Stimulated activated CD4-positive, alpha-beta T cell treated with anti-CD3 and anti-CD28 coated beads, TNF-alpha, amount 100 ng/mL, for 24 hours (primary cell): ENCODE results near the gene C7orf57.
"Not testable (repeated sequence)": the region's sequence is repeated elsewhere in the genome, so short reads cannot be mapped to it uniquely, and the experiment has no call there.

Source experiments
- DNase-seq, 3 experiments: peaks; one replicate each; pipeline ENCODE4 v3.0.0-alpha.2; 2020; ENCODE audit warnings: low read depth in 3 of 3

Gene C7orf57

GRCh38 chr7:48035301-48035966 lies at the start of gene C7orf57:
C7orf57 (plus strand) TSS chr7:48035543; CDS start chr7:48036309, 766 bp downstream.
- peak; percentile 73 to 84 (median 73) for DNase-seq

GRCh38 chr7:47988496-47989386 lies 46.6 kb upstream of the C7orf57 start:
- no peak for DNase-seq

GRCh38 chr7:47989607-47990400 lies 45.5 kb upstream of the C7orf57 start:
- DNase-seq = not testable (repeated sequence)

GRCh38 chr7:47990592-47990991 lies 44.8 kb upstream of the C7orf57 start:
- no peak for DNase-seq

- no peak for DNase-seq
Observed at GRCh38 chr7:47991270-47991669, 44.1 kb upstream of the C7orf57 start.

GRCh38 chr7:47991741-47992311 lies 43.5 kb upstream of the C7orf57 start:
- DNase-seq = peak; percentile 67 to 85 (median 72)

GRCh38 chr7:47992446-47992845 lies 42.9 kb upstream of the C7orf57 start:
- DNase-seq = no peak

- no peak for DNase-seq
Observed at GRCh38 chr7:47999413-47999812, 35.9 kb upstream of the C7orf57 start.

GRCh38 chr7:48000164-48000563 lies 35.2 kb upstream of the C7orf57 start:
- DNase-seq = not testable (repeated sequence)

- no peak for DNase-seq
Observed at GRCh38 chr7:48004032-48004431, 31.3 kb upstream of the C7orf57 start.

GRCh38 chr7:48004638-48005037 lies 30.7 kb upstream of the C7orf57 start:
- DNase-seq = no peak

GRCh38 chr7:48006866-48007265 lies 28.5 kb upstream of the C7orf57 start:
- DNase-seq = no peak

GRCh38 chr7:48009257-48009656 lies 26.1 kb upstream of the C7orf57 start:
- no peak for DNase-seq

GRCh38 chr7:48009954-48010353 lies 25.4 kb upstream of the C7orf57 start:
- no peak for DNase-seq

GRCh38 chr7:48011323-48011722 lies 24.0 kb upstream of the C7orf57 start:
- no peak for DNase-seq

- no peak for DNase-seq
Observed at GRCh38 chr7:48011951-48012350, 23.4 kb upstream of the C7orf57 start.

- DNase-seq = no peak
Observed at GRCh38 chr7:48016641-48017040, 18.7 kb upstream of the C7orf57 start.

- no peak for DNase-seq
Observed at GRCh38 chr7:48017674-48018073, 17.7 kb upstream of the C7orf57 start.

- no peak for DNase-seq
Observed at GRCh38 chr7:48025624-48026023, 9.7 kb upstream of the C7orf57 start.

GRCh38 chr7:48028938-48029337 lies 6.4 kb upstream of the C7orf57 start, which contains the start of gene SUN3:
SUN3 (minus strand) TSS chr7:48029107; CDS start chr7:48028938, 169 bp downstream.
- no peak for DNase-seq

- DNase-seq = no peak
Observed at GRCh38 chr7:48031111-48031510, 4.2 kb upstream of the C7orf57 start.

- DNase-seq = no peak
Observed at GRCh38 chr7:48033922-48034321, 1.4 kb upstream of the C7orf57 start.
